Cardiac fibroblast (primary cell): ENCODE measurements around the gene PC.
A peak's percentile ranks its signal among the peaks of the same experiment; 100 is the strongest.

Experiments used
- DNase-seq, 2 donors: peaks; one replicate each; pipeline versions ENCODE4 v3.0.0 to v3.0.0-alpha.2; 2010; ENCODE audit warnings: low read depth in 2 of 2
- H3K4me3 ChIP-seq, 2 donors: replicated peaks in 1 of 2; 1 replicate in 1 of 2; 2 replicates in 1 of 2; pipeline ENCODE4 v1.5.1; 2011; ENCODE audit warnings: low read depth in 2 of 2, low read length in 2 of 2, mild to moderate bottlenecking in 2 of 2, moderate library complexity in 1 of 2
- TF ChIP-seq, protein P1 (sequence below): IDR thresholded peaks from one replicate; pipeline ENCODE4 v1.5.1; 2011; ENCODE audit warnings: low read depth, mild to moderate bottlenecking, low read length, inconsistent platforms

PC gene

GRCh38 chr11:66985508-66986177 lies 27.5 kb upstream of the PC start:
- H3K4me3 ChIP-seq: no peak overlapping the region
- DNase-seq: no peak
- TF ChIP-seq, protein P1, sequence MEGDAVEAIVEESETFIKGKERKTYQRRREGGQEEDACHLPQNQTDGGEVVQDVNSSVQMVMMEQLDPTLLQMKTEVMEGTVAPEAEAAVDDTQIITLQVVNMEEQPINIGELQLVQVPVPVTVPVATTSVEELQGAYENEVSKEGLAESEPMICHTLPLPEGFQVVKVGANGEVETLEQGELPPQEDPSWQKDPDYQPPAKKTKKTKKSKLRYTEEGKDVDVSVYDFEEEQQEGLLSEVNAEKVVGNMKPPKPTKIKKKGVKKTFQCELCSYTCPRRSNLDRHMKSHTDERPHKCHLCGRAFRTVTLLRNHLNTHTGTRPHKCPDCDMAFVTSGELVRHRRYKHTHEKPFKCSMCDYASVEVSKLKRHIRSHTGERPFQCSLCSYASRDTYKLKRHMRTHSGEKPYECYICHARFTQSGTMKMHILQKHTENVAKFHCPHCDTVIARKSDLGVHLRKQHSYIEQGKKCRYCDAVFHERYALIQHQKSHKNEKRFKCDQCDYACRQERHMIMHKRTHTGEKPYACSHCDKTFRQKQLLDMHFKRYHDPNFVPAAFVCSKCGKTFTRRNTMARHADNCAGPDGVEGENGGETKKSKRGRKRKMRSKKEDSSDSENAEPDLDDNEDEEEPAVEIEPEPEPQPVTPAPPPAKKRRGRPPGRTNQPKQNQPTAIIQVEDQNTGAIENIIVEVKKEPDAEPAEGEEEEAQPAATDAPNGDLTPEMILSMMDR: no peak

- no peak overlapping the region for H3K4me3 ChIP-seq
- TF ChIP-seq, protein P1: no peak
- no peak for DNase-seq
Observed at GRCh38 chr11:66983275-66983924, 25.2 kb upstream of the PC start.

DNA sequence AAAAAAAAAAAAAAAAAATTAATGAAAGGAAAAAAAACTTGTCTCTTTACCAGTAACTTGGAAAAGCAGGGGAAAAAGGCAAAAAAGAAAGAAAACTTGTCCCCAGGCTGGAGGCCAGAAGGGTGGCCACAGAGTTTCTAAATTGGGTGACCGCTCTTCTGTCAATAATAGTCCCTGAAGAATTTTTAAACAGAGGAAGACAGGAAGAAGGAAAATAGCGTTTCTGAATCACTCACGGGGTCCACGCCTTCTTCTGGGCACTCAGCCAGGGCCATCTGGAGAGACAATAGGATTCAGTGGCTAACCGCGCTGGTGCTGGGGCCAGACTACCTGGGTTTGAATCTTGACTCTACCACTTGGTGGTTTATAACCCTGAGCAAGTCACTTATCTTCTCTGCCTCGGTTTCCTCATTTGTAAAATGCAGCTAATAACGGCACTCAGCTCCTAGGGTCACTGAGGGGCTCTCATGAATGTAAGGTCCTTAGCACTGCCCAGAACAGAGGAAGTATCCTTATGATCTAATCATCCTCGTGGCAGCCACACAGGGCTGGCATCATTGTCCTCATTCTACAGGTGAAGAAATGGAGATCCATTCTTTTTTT lies 23.9 kb upstream of the PC start:
- no peak overlapping the region for H3K4me3 ChIP-seq
- peak; percentile 85 to 95 for DNase-seq
- TF ChIP-seq, protein P1: no peak

DNA sequence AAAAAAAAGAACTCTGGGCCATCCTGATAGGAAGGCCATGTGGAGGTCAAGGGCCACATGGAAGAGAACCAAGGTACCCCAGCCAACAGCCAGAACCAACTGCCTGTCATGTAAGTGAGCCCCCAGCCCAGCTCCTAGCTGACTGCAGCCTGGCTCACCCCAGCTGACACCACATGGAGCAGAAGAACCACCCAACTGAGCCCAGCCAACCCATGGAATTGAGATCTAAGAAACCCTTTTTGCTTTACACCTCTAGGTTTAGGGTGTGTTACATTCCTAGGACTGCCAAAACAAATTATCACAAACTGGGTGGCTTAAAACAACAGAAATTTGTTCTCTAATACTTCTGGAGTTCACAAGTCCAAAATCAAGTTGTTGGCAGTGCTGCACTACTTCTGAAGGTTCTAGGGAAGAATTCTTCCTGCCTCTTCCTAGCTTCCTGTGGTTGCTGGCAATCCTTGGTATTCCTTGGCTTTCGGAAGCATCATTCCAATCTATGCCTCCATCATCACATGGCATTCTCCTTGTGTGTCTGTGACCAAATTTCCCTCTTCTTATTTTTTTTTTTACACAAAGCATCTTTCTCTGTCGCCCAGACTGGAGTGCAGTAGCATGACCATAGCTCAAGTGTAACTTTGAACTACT lies 21.3 kb upstream of the PC start:
- DNase-seq: peak in 1 of 2 donors; percentile 37
- TF ChIP-seq, protein P1: no peak

GRCh38 chr11:66978717-66979116 lies 20.5 kb upstream of the PC start:
- TF ChIP-seq, protein P1: no peak
- no peak overlapping the region for H3K4me3 ChIP-seq
- DNase-seq: no peak

More for the DNA sequence above, 21.3 kb upstream of the PC start:
- H3K4me3 ChIP-seq: no peak overlapping the region

DNA sequence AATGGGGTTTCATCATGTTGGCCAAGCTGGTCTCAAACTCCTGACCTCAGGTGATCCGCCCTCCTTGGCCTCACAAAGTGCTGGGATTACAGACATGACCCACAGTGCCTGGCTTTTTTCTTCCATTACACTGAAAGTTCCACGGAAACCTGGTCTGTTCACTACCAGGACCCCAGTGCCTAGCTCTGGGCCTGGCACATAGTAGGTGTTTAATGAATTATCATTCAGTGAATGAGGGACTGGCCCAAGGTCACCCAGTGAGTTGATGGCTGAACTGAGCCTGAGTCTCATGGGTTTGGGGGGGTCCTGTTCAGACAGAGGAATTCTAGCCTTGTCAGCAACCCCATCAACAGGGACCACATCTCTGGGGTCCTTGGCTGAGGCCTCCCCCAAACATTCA lies 20.0 kb upstream of the PC start:
- no peak for DNase-seq
- no peak overlapping the region for H3K4me3 ChIP-seq
- TF ChIP-seq, protein P1: no peak
